Stomach smooth muscle (tissue), 2 donors: ENCODE results near the gene VPS16.
"Not testable (repeated sequence)": the region's sequence is repeated elsewhere in the genome, so short reads cannot be mapped to it uniquely, and the experiment has no call there.

Experiments used
- H3K27ac ChIP-seq: one replicate; pipeline ENCODE4 v1.7.0; 2013; ENCODE audit warnings: mild to moderate bottlenecking, low read length, inconsistent platforms
- H3K27me3 ChIP-seq, 2 donors: one replicate each; pipeline ENCODE4 v1.7.0; 2013; ENCODE audit warnings: low read length in 2 of 2; ENCODE audit not compliant: insufficient read depth in 2 of 2, control insufficient read depth in 1 of 2
- H3K36me3 ChIP-seq, 2 donors: one replicate each; pipeline ENCODE4 v1.7.0; 2013; ENCODE audit warnings: low read length in 2 of 2; ENCODE audit not compliant: control insufficient read depth in 2 of 2, insufficient read depth in 2 of 2
- H3K4me1 ChIP-seq: one replicate; pipeline ENCODE4 v1.7.0; 2013; ENCODE audit warnings: low read length; ENCODE audit not compliant: control insufficient read depth, insufficient read depth
- H3K4me3 ChIP-seq, 2 donors: one replicate each; pipeline ENCODE4 v1.7.0; 2013; ENCODE audit warnings: low read length in 2 of 2
- H3K9ac ChIP-seq, 2 donors: one replicate each; pipeline ENCODE4 v1.7.0; 2013; ENCODE audit warnings: low read length in 2 of 2, mild to moderate bottlenecking in 1 of 2
- H3K9me3 ChIP-seq, 2 donors: one replicate each; pipeline ENCODE4 v1.7.0; 2013; ENCODE audit warnings: low read length in 2 of 2; ENCODE audit not compliant: control insufficient read depth in 2 of 2
- donor health status: healthy.
- donor health status: Pancreatic carcinoma.

The VPS16 gene

GRCh38 chr20:2820084-2820895 is 20.3 kb upstream of the VPS16 start:
- Histone ChIP-seq H3K4me1 (peaks cover 2% of the 10 kb centered on the region), H3K4me3 (no peak overlapping the region), H3K9me3 (no peaks in the 10 kb centered on the region), H3K27me3 (peaks cover 27 to 31% of the 10 kb centered on the region in 2 donors), H3K9ac (no peak overlapping the region), H3K27ac (no peak overlapping the region), H3K36me3 (no peaks in the 10 kb centered on the region)

- peaks cover 2% of the 10 kb centered on the region for H3K4me1 ChIP-seq
- no peak overlapping the region for H3K4me3 ChIP-seq
- no peaks in the 10 kb centered on the region for H3K36me3 ChIP-seq
- peaks cover 27 to 31% of the 10 kb centered on the region in 2 donors for H3K27me3 ChIP-seq
- no peak overlapping the region for H3K27ac ChIP-seq
- no peak overlapping the region for H3K9ac ChIP-seq
- no peaks in the 10 kb centered on the region for H3K9me3 ChIP-seq
Measured at GRCh38 chr20:2820896-2821869, 19.4 kb upstream of the VPS16 start.

DNA sequence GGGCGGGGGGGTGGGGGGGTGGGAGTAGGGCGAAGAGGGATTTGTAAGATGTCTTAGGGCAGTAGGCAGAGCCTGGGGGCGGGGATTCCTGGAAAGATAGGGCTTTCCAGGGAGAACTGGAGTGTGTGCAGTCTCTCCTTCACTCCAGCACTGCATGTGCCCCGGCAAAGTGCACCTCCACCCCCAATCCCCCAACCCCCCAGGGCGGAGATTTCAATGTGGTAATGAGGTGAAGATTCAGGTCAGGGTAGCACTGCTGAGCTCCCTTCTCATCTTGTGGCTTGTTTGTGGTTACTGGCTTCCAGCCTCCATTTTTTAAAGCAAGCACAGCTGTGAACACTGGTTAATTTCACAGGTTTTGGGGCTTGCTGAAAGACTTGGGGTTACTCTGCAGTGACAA is 18.5 kb upstream of the VPS16 start:
- Histone ChIP-seq H3K4me3 (no peak overlapping the region), H3K9ac (no peak overlapping the region), H3K9me3 (no peaks in the 10 kb centered on the region), H3K4me1 (peaks cover 2% of the 10 kb centered on the region), H3K27me3 (peaks cover 26 to 28% of the 10 kb centered on the region in 2 donors), H3K27ac (no peak overlapping the region), H3K36me3 (no peaks in the 10 kb centered on the region)

GRCh38 chr20:2825761-2826160 is 14.8 kb upstream of the VPS16 start:
- Histone ChIP-seq H3K27me3 (peaks cover 9 to 14% of the 10 kb centered on the region in 2 donors), H3K4me3 (no peak overlapping the region), H3K9me3 (no peaks in the 10 kb centered on the region), H3K27ac (no peak overlapping the region), H3K36me3 (no peaks in the 10 kb centered on the region), H3K4me1 (no peaks in the 10 kb centered on the region), H3K9ac (no peak overlapping the region)

- peaks cover 5 to 6% of the 10 kb centered on the region in 2 donors for H3K27me3 ChIP-seq
- no peaks in the 10 kb centered on the region for H3K36me3 ChIP-seq
- H3K4me3 ChIP-seq, result no peak overlapping the region
- no peak overlapping the region for H3K27ac ChIP-seq
- H3K9ac ChIP-seq, result no peak overlapping the region
- no peaks in the 10 kb centered on the region for H3K4me1 ChIP-seq
- no peaks in the 10 kb centered on the region for H3K9me3 ChIP-seq
Measured at GRCh38 chr20:2826655-2827054, 13.9 kb upstream of the VPS16 start.

GRCh38 chr20:2829376-2829775 is 11.2 kb upstream of the VPS16 start:
- H3K4me3 ChIP-seq, result no peak overlapping the region
- no peaks in the 10 kb centered on the region for H3K4me1 ChIP-seq
- no peak overlapping the region for H3K9ac ChIP-seq
- H3K36me3 ChIP-seq, result no peaks in the 10 kb centered on the region
- peaks cover 3 to 5% of the 10 kb centered on the region in 2 donors for H3K27me3 ChIP-seq
- H3K27ac ChIP-seq, result no peak overlapping the region
- H3K9me3 ChIP-seq, result no peaks in the 10 kb centered on the region

GRCh38 chr20:2831206-2831605 is 9.3 kb upstream of the VPS16 start:
- not testable (repeated sequence) for H3K4me1 ChIP-seq, H3K27ac ChIP-seq, H3K27me3 ChIP-seq, H3K9ac ChIP-seq, H3K4me3 ChIP-seq, H3K36me3 ChIP-seq, H3K9me3 ChIP-seq

DNA sequence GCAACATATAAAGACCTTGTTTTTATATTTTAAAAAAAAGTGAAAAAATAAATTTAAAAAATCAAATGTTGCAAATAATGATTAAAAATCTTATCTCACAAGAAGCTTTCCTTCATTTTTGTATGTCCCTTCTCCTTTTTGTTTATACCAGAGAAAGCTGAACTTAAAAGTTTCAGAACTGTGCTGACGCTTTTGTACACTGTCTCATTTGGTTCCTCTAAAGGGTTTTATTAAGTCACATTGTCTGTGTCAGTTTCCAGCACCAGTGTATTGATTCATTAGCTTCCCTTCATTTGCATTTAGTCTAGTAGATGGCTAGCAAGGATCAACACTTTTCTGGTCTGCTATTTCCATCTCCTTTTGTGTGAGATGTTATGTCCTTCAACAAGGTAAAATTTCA is 6.8 kb upstream of the VPS16 start:
- H3K36me3 ChIP-seq, result peaks cover 0 to 11% of the 10 kb centered on the region in 2 donors
- H3K27me3 ChIP-seq, result peaks cover 2 to 3% of the 10 kb centered on the region in 2 donors
- H3K4me1 ChIP-seq, result no peaks in the 10 kb centered on the region
- H3K9me3 ChIP-seq, result no peaks in the 10 kb centered on the region
- no peak overlapping the region for H3K4me3 ChIP-seq
- no peak overlapping the region for H3K27ac ChIP-seq
- no peak overlapping the region for H3K9ac ChIP-seq

DNA sequence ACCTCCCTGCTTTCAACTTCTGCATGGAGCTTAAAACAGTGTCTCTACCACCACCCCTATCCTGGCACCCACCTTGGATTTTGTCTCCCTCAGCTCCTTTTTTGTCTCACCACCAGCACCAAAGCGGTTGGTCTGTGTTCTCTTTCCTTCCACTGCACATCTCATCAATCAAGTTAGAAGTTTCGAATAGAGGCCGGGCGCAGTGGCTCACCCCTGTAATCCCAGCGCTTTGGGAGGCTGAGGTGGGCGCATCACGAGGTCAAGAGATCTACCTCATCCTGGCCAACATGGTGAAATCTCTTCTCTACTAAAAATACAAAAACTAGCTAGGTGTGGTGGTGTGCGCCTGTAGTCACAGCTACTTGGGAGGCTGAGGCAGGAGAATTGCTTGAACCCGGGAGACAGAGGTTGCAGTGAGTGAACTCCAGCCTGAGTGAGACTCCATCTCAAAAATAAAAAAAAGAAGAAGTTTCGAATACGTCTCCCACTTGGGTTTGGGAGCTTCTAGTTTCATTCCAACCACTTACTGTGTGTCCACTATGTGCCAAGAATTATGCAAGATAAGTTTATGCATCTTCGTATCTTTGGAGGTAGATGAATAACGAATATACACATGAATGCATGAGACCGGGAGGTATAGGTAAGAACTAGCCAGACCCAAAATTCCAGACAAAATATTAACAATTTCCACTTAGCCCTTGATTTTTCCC is 6.0 kb upstream of the VPS16 start:
- Histone ChIP-seq H3K27ac (no peak overlapping the region), H3K9ac (no peak overlapping the region), H3K4me3 (no peak overlapping the region), H3K9me3 (no peaks in the 10 kb centered on the region), H3K36me3 (peaks cover 0 to 11% of the 10 kb centered on the region in 2 donors), H3K27me3 (no peaks in the 10 kb centered on the region), H3K4me1 (peaks cover 2% of the 10 kb centered on the region)

- Histone ChIP-seq H3K9ac (no peak overlapping the region), H3K36me3 (peaks cover 0 to 11% of the 10 kb centered on the region in 2 donors), H3K4me3 (no peak overlapping the region), H3K9me3 (no peaks in the 10 kb centered on the region), H3K27ac (no peak overlapping the region), H3K27me3 (no peaks in the 10 kb centered on the region), H3K4me1 (peaks cover 10% of the 10 kb centered on the region)
Measured at GRCh38 chr20:2835331-2835796, 5.2 kb upstream of the VPS16 start.
